ENCODE results near the gene VWC2. TPM values are rescaled to one million over a fixed set of nuclear protein-coding genes. Genes with fewer than 3 reads are reported as not detected.

VWC2 gene
- total and polyA plus RNA-seq, 2 of the 8 experiments (the other 6 are each of a cell fraction or from before 2014, with no cell fraction given): 0.24 to 0.30 TPM

GRCh38 chr7:49789736-49790135, 16.3 kb downstream of the VWC2 start:
- Histone ChIP-seq H2BK20ac (ENCODE audit: low read length) (no peak overlapping the region), H2AFZ (ENCODE audit: low read length) (no peak overlapping the region), H3K14ac (ENCODE audit: insufficient read length) (no peak overlapping the region), H3K4ac (replicated peaks; ENCODE audit: insufficient read length, low read depth, low read length) (no peak overlapping the region), H3K27ac (ENCODE audit: low read depth, low read length) (no peak overlapping the region), H3K9ac (replicated peaks in 1 of 4; ENCODE audit: extremely low read depth in 1 of 4, low read depth in 3 of 4, low read length in 3 of 4) (no peak overlapping the region), H3K4me3 (ENCODE audit: extremely low read depth in 1 of 4, insufficient read depth in 2 of 4, low read depth in 3 of 4, low read length in 4 of 4) (no peak overlapping the region), H4K20me1 (replicated peaks in 1 of 2; ENCODE audit: control insufficient read depth in 1 of 2, insufficient read depth in 2 of 2, low read length in 2 of 2) (peaks cover 0 to 5% of the 10 kb centered on the region in 2 experiments), H2BK5ac (ENCODE audit: low read depth, low read length) (no peak overlapping the region), H2BK12ac (ENCODE audit: low read depth, low read length) (no peak overlapping the region), H3K27me3 (replicated peaks in 1 of 4; ENCODE audit: control insufficient read depth in 3 of 4, extremely low read depth in 1 of 4, insufficient read depth in 3 of 4, low read length in 3 of 4) (no peaks in the 10 kb centered on the region), H2AK5ac (ENCODE audit: low read depth, low read length) (no peak overlapping the region), H2BK15ac (ENCODE audit: low read length) (no peak overlapping the region), H4K5ac (ENCODE audit: insufficient read length, low read depth, low read length) (no peak overlapping the region), H4K91ac (replicated peaks; ENCODE audit: insufficient read length, low read length) (no peak overlapping the region), H4K8ac (ENCODE audit: extremely low read depth, insufficient read depth, low read length) (no peak overlapping the region), H3K9me3 (ENCODE audit: insufficient read depth in 2 of 2, low read depth in 1 of 2, low read length in 1 of 2) (no peaks in the 10 kb centered on the region), H3K4me2 (ENCODE audit: insufficient read depth in 1 of 2, low read depth in 2 of 2, low read length in 2 of 2) (no peak overlapping the region), H3K79me1 (ENCODE audit: low read depth, low read length) (peaks cover 4% of the 10 kb centered on the region; the same call in 1 of the 2 replicates), H3K36me3 (ENCODE audit: control insufficient read depth in 2 of 4, insufficient read depth in 4 of 4, low read length in 3 of 4) (no peaks in the 10 kb centered on the region), H3K4me1 (replicated peaks in 1 of 4; ENCODE audit: control insufficient read depth in 3 of 4, insufficient read depth in 4 of 4, low read length in 3 of 4) (peaks cover 0 to 7% (median 2%) of the 10 kb centered on the region in 4 experiments; a peak in 1 of 7 replicates), H3K23me2 (ENCODE audit: low read depth, low read length) (peaks cover 10% of the 10 kb centered on the region; the same call in 1 of the 2 replicates), H2BK120ac (replicated peaks; ENCODE audit: low read depth, low read length) (no peak overlapping the region), H3K23ac (ENCODE audit: insufficient read length) (no peak overlapping the region), H3K56ac (replicated peaks; ENCODE audit: insufficient read length, low read depth, low read length) (no peak overlapping the region), H3K18ac (ENCODE audit: extremely low read depth, low read length) (no peak overlapping the region), H3K79me2 (ENCODE audit: control insufficient read depth in 1 of 2, insufficient read depth in 2 of 2, low read length in 2 of 2) (no peaks in the 10 kb centered on the region)
- ChIA-PET CTCF (ENCODE audit: partially characterized antibody) (interaction anchor here (0.6 to 4.7 kb wide), 9 partner anchors 9 to 1454 kb away, joined by 3 to 23 read pairs (median 3); no protein-coding TSS in a partner anchor), POLR2A (ENCODE audit: partially characterized antibody) (no interaction called here)
- no peak for DNase-seq (ENCODE audit: low read depth in 1 of 2, low spot score in 2 of 2)
- TF ChIP-seq CEBPB (IDR thresholded peaks at IDR 0.05; ENCODE audit: low read depth, low read length) (no peak), ATF3 (IDR thresholded peaks at IDR 0.05; ENCODE audit: insufficient read depth, low read depth, low read length) (no peak), KDM5A (IDR thresholded peaks at IDR 0.05; ENCODE audit: low read length) (no peak), BCL11A (IDR thresholded peaks at IDR 0.05; ENCODE audit: low read depth in 2 of 2, low read length in 2 of 2) (no peak), HDAC6 (IDR thresholded peaks at IDR 0.05; ENCODE audit: low read depth, low read length) (no peak), BACH1 (IDR thresholded peaks at IDR 0.05; ENCODE audit: low read length) (no peak), KDM4A (IDR thresholded peaks at IDR 0.05; ENCODE audit: low read depth, low read length, severe bottlenecking) (no peak), SRF (IDR thresholded peaks at IDR 0.05; ENCODE audit: low read depth, low read length) (no peak)
- WGBS, 2 experiments (ENCODE audit: extremely low coverage in 1 of 2, insufficient coverage in 1 of 2, insufficient read length in 1 of 2, insufficient replicate concordance in 2 of 2, low coverage in 1 of 2, low lambda C conversion rate in 2 of 2, missing lambda C conversion rate in 1 of 2): 93% methylated on average over 8 of the region's 8 CpGs; no CpG with 5 or more reads in 1 of the 2 experiments
- no peak for FAIRE-seq

Measured in H1 (cell line).